H54 (cell line): ENCODE measurements around the gene GAB2.
"Not testable (repeated sequence)": the region's sequence is repeated elsewhere in the genome, so short reads cannot be mapped to it uniquely, and the experiment has no call there.

Source experiments
- DNase-seq: peaks from one replicate; pipeline ENCODE4 v3.0.0; 2011; ENCODE audit warnings: low spot score, mixed read lengths; ENCODE audit not compliant: insufficient read length
- FAIRE-seq: peaks from 3 replicates; lab custom pipeline; 2011; peaks lifted over from hg19 to GRCh38; lab: Jason Lieb, UNC
- POLR2A ChIP-seq: IDR thresholded peaks from 2 replicates; pipeline ENCODE4 v1.6.1; 2011; ENCODE audit warnings: low read depth, mild to moderate bottlenecking, low read length

GAB2 gene, protein sequence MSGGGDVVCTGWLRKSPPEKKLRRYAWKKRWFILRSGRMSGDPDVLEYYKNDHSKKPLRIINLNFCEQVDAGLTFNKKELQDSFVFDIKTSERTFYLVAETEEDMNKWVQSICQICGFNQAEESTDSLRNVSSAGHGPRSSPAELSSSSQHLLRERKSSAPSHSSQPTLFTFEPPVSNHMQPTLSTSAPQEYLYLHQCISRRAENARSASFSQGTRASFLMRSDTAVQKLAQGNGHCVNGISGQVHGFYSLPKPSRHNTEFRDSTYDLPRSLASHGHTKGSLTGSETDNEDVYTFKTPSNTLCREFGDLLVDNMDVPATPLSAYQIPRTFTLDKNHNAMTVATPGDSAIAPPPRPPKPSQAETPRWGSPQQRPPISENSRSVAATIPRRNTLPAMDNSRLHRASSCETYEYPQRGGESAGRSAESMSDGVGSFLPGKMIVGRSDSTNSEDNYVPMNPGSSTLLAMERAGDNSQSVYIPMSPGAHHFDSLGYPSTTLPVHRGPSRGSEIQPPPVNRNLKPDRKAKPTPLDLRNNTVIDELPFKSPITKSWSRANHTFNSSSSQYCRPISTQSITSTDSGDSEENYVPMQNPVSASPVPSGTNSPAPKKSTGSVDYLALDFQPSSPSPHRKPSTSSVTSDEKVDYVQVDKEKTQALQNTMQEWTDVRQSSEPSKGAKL

DNA sequence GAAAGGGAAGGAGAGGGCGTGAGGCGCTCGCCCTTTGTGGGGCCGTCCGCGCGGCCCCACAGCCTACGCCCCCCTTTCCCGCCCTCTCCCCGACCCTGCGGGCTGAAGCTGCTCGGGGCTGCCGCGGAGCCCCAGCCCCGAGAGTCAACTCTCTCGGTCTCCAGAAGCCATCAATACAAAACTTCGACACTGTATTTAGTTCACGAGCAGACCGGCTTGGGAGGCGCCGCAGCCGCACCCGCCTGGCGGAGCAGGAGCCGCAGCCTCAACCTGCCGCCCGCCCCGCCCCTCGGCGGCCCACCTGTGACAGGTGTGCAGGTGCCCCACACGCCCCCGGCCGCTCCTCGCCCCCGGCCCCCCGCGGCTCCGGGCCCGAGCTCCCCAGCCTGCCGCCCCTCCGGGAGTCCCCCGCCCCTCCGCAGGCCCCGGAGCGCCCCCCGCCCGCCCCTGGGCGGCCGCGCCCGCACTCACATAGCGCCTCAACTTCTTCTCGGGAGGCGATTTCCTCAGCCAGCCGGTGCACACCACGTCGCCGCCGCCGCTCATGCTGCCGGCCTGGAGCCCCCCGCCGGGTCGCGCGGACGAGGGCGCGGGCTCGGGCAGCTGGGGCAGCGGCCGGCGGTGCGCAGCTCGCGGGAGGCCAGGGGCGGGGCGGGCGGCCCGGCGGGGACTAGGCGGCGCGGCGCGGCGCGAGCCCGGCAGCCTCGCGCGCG, at the start of gene GAB2:
TSS of gene GAB2 (minus strand) at position 646 of the 713 bp plus-strand sequence. CDS start at position 546, 100 bp downstream.
- 0 out of 2 replicates have a peak, but pooled peaks have one; percentile 0 for TF ChIP-seq POLR2A
- DNase-seq (no peak), FAIRE-seq (no peak)

DNA sequence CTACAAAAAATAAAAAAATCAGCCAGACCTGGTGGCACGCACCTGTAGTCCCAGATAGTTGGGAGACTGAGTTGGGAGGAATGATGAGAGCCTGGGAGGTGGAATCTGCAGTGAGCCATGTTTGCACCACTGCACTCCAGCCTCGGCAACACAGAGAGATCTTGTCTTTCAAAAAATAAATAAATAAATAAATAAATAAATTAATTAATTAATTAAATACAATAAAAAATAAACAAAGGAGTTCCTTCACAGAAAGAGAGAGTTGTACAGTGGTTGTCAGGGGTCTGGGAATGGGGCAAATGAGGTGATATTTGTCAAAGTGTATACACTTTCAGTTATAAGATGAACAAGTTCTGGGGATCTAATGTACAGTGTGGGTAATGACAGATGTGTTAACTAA, 49.8 kb upstream of the GAB2 start:
- TF ChIP-seq POLR2A = no peak
- DNase-seq (no peak), FAIRE-seq (no peak)

DNA sequence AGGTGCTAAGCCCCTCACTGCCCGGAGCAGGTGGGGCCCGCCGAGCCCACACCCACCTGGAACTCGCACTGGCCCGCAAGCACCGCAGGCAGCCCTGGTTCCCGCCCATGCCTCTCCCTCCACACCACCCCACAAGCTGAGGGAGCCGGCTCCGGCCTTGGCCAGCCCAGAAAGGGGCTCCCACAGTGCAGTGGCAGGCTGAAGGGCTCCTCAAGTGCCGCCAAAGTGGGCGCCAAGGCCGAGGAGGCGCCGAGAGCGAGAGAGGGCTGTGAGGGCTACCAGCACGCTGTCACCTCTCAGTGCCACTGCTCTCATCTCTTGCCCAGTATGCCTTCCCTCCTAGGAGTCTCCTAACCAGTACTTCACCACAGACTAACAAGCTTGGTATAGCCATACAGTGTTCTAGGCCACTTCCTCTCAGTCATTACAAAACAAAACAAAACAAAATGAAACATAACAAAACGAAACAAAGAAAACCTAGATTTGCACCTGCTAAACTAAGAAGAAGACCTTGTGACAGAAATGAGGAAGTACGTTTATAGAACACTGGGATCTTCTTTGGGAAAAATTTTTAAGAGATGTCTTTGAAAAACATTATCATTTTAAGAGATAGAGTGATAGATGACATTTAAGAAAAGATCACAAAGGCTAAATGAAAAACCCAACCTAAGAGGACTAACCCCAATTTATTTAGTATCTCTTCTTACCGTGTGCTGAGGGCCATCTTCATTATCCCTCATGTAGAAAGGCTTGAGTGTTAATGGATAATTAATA, 47.7 kb upstream of the GAB2 start:
- no peak for FAIRE-seq
- TF ChIP-seq POLR2A = no peak
- DNase-seq = no peak

DNA sequence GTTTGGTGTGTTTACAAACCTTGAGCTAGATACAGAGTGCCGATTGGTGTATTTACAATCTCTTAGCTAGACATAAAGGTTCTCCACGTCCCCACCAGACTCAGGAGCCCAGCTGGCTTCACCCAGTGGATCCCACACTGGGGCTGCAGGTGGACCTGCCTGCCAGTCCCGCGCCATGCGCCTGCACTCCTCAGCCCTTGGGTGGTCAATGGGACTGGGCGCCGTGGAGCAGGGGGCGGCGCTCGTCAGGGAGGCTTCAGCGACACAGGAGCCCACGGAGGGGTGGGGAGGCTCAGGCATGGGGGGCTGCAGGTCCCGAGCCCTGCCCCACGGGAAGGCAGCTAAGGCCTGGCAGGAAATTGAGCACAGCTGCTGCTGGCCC, 47.2 kb upstream of the GAB2 start:
- not testable (repeated sequence) for DNase-seq, FAIRE-seq

DNA sequence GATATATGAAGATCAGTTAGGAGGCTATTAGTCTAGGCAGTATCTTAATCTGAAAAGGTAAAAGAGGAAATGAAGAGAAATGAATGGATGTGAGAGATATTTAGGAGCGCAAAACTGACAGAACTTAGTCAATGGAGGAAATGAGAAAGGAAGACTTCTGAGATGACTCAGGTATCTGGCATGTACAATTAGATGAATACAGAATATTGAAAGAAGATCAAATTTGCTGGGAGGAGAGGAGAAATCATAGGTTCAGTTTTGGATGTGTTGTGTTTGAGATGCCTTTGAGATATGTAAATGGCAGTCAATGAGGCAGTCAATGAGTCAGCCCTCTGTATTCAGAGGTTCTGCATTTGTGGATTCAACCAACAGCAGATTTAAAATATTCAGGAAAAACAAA, 42.9 kb upstream of the GAB2 start:
- peak; percentile 11 for DNase-seq

DNA sequence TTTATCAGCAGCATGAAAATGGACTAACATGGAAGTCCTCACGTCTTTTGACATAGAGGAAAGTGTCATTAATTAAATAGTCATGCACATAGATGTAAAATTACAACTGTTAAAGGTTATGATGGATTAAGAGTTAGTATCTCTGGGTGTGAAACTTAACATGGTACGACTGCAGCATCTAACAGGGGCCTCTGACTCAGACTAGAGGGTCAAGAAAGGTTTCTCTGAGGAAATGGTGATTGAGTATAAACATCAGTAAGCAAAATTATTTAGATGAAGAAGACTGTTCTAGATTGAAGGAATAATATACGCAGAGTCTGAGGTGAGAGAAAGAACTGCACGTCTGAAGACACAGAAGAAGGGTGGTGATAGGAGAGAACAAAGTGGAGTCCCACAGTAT, 42.1 kb upstream of the GAB2 start:
- DNase-seq = no peak
- FAIRE-seq = no peak
- TF ChIP-seq POLR2A = no peak

More for the DNA sequence above, 42.9 kb upstream of the GAB2 start:
- FAIRE-seq = peak; percentile 52
- TF ChIP-seq POLR2A = no peak

DNA sequence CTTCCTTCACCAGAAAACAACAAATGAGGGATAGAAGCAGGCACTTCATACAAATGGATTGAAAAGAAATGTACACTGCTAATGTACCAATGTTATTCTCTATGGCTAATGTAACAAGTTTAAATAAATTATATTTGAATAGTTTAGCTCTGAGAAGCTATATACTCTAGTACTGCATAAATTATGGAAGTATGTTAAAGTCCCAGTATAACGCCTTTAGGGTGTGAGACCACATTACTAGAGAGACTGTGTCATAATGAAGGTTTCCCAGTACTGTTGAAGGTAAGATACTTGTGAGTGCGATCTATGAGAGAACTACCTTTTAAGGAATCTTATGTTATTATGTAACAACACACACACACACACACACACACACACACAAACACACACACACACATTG, 39.8 kb upstream of the GAB2 start:
- no peak for FAIRE-seq

DNA sequence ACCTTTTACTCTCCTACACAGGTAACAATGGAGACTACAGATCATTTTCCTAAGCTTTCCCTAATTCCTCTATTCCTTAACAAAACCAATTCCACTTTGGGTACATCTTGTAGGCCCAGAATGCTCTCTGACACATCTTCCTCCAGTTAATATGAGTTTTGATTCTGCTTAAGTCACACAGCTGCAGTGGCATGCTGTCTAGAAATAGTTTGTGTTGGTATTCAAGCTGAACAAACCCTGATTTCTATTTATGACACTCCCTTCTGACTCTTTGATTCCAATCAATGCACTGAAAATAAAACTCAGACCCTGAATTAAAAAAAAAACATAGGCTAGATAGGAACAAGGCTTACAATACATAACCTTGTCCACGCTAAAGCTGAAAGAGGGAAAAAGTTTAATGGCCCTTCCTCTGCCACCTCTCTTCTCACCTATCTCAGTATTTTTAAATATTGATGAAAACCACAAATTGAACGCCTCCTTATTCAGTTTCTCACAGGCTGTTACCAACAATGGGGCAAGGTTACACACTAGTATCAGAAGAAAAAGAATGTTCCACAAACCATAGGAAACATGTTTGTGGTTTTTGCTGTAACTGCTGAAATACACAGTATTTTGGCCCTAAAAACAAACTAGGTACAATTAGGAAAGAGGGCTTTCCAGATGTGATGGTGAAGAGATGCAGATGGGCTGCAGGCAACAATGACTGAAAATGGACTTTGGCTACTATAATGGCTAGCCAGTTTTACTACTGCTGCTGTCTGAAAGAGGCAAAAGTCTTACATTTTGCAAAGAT, 35.7 kb upstream of the GAB2 start:
- no peak for FAIRE-seq
- DNase-seq = no peak

More for the DNA sequence above, 39.8 kb upstream of the GAB2 start:
- no peak for DNase-seq
- TF ChIP-seq POLR2A = no peak

DNA sequence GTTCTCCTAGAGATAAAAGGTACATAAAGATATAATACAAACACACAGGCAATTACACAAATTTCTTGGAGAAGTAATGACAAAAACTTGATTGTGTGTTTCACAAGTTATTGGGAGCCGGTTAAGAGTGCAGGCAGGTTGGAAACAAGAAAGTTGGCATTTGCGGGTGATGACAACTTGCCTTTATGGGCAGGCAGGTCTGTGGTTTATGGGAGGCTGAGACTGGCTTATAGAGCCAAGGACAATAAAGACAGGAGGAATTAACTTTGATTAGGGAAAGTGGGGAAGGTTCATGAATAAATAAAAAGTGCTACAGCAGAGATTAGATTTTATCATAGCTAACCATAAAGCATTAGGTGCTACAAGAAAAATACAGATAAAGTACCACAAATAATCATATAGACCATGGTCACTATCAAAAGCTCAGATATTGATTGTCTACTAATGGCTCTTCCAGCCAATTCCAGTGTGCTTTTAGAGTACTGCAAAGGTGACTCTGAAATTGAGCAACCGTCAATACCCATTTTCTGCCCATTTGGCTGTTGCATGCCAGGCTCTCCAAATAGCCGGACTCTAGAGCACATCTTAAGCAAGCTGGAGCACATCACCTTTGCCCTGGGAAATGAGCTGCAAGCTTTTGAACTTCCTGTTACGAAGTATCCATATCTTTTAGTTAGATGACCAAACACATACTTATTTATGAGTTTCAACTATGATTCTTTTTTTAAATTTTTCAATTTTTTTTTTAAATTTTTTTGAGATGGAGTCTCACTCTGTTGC, 33.9 kb upstream of the GAB2 start:
- no peak for TF ChIP-seq POLR2A
- no peak for DNase-seq
- no peak for FAIRE-seq

More for the DNA sequence above, 35.7 kb upstream of the GAB2 start:
- no peak for TF ChIP-seq POLR2A

DNA sequence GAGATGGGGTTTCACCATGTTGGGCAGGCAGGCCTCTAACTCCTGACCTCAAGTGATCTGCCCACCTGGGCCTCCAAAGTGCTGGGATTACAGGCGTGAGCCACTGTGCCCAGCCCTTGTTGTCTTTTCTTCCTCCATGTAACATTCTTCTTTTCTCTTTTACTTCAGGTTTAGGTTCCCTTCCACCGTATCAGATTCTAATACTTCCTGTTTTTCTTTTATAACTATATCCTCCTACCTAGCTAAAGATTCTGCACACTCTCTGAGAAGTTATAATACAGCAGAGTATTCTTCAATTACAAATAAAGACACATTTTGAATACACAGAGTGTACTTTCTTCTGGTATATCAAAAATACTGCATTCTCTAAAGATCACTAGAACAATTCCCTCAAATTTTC, 33.2 kb upstream of the GAB2 start:
- FAIRE-seq (no peak), DNase-seq (no peak)
- no peak for TF ChIP-seq POLR2A

DNA sequence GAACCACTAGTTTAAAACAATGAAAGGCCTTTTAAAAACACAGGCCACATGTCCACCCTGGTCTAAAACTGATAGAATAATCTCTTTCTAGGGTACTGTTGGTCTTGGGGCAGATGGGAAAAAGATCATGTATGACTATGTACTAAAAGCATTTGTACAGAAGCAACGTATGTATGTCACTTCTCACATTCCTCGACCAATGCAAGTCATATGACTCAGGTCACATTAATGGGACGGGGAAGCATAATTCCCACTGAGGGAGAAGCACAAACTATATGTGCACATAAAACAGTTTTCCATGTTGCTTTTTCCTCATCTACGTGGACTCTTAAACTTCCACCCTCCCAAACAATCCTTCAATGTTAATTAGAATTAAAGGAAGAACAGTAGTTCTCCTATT, 32.2 kb upstream of the GAB2 start:
- no peak for TF ChIP-seq POLR2A
- FAIRE-seq (peak; percentile 33), DNase-seq (no peak)

DNA sequence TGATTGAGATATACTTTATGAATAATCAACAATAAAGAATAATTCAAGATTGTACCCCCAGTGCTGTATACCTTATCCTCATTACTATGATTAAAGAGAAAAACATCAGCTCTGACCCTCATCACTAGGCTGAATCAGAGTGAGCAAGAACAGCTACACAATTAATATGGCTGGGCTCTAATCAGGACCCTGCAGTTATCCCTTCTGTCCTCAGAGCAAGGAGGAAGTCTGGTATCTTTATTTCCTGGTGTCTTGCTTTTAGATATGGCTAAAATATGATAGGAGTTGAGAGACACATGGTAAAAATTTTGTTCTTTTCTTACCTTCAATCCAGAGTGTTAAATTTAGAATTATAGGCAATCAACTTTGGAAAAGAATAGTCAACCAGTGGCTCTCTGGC, 28.6 kb upstream of the GAB2 start:
- DNase-seq (no peak), FAIRE-seq (no peak)
- TF ChIP-seq POLR2A = no peak
